ENCODE measurements around the gene FAHD2A. TPM values are rescaled to one million over a fixed set of nuclear protein-coding genes. Genes with fewer than 3 reads are reported as not detected.
"Not testable (repeated sequence)": the region's sequence is repeated elsewhere in the genome, so short reads cannot be mapped to it uniquely, and the experiment has no call there.

FAHD2A gene
- total and polyA plus RNA-seq, 7 donors = 8.9 to 30.5 (median 19.4) TPM

GRCh38 chr2:95377216-95378123 is 25.0 kb upstream of the FAHD2A start:
- 93 to 94% methylated on average over 17 of the region's 17 CpGs for WGBS, 2 donors
- peaks cover 0 to 10% (median 3%) of the 10 kb centered on the region in 4 donors for H3K36me3 ChIP-seq
- no peaks in the 10 kb centered on the region for H3K27me3 ChIP-seq
- TF ChIP-seq POLR2AphosphoS5 (IDR thresholded peaks at IDR 0.05) = no peak
- TF ChIP-seq POLR2A (IDR thresholded peaks at IDR 0.05) = no peak
- no peak for TF ChIP-seq CTCF (IDR thresholded peaks at IDR 0.05)
- TF ChIP-seq EP300 (IDR thresholded peaks at IDR 0.05) = no peak
- intact Hi-C loops (cut with DNase I) = no loop called here
- H3K9me3 ChIP-seq = no peaks in the 10 kb centered on the region
- no peak overlapping the region for H3K4me3 ChIP-seq
- DNase-seq = peak; percentile 47
- H3K27ac ChIP-seq = no peak overlapping the region
- no peaks in the 10 kb centered on the region for H3K4me1 ChIP-seq

GRCh38 chr2:95378281-95378680 is 24.2 kb upstream of the FAHD2A start:
- 95 to 97% methylated on average over 7 of the region's 7 CpGs for WGBS, 2 donors
- H3K36me3 ChIP-seq; H3K9me3 ChIP-seq; H3K4me1 ChIP-seq; H3K27ac ChIP-seq; H3K4me3 ChIP-seq; intact Hi-C loops (cut with DNase I); H3K27me3 ChIP-seq; DNase-seq: not testable (repeated sequence)

- Histone ChIP-seq H3K36me3 (peaks cover 0 to 10% (median 3%) of the 10 kb centered on the region in 4 donors), H3K4me1 (no peaks in the 10 kb centered on the region), H3K27ac (no peak overlapping the region), H3K9me3 (no peaks in the 10 kb centered on the region), H3K4me3 (no peak overlapping the region), H3K27me3 (no peaks in the 10 kb centered on the region)
- WGBS, 2 donors = 39 to 45% methylated on average over 8 of the region's 8 CpGs
- intact Hi-C loops (cut with DNase I) = no loop called here
- DNase-seq = no peak
- TF ChIP-seq POLR2AphosphoS5 (IDR thresholded peaks at IDR 0.05) = no peak
- no peak for TF ChIP-seq POLR2A (IDR thresholded peaks at IDR 0.05)
- no peak for TF ChIP-seq EP300 (IDR thresholded peaks at IDR 0.05)
- TF ChIP-seq CTCF (IDR thresholded peaks at IDR 0.05) = no peak
These were observed 23.1 kb upstream of the FAHD2A start for GRCh38 chr2:95379371-95379831.

GRCh38 chr2:95380280-95380679 is 22.2 kb upstream of the FAHD2A start:
- TF ChIP-seq POLR2A (IDR thresholded peaks at IDR 0.05) = no peak
- no peak for TF ChIP-seq CTCF (IDR thresholded peaks at IDR 0.05)
- no peak for TF ChIP-seq POLR2AphosphoS5 (IDR thresholded peaks at IDR 0.05)
- no peak for TF ChIP-seq EP300 (IDR thresholded peaks at IDR 0.05)
- Histone ChIP-seq H3K27ac (no peak overlapping the region), H3K4me1 (no peaks in the 10 kb centered on the region), H3K27me3 (no peaks in the 10 kb centered on the region), H3K36me3 (peaks cover 0 to 10% (median 3%) of the 10 kb centered on the region in 4 donors), H3K9me3 (no peaks in the 10 kb centered on the region), H3K4me3 (no peak overlapping the region)
- DNase-seq = peak; percentile 27
- WGBS, 2 donors = 89 to 93% methylated on average over 5 of the region's 5 CpGs
- intact Hi-C loops (cut with DNase I) = no loop called here

GRCh38 chr2:95380731-95381130 is 21.8 kb upstream of the FAHD2A start:
- 93 to 94% methylated on average over 5 of the region's 5 CpGs for WGBS, 2 donors
- no peak for DNase-seq
- no peak overlapping the region for H3K27ac ChIP-seq
- no peak overlapping the region for H3K4me3 ChIP-seq
- H3K36me3 ChIP-seq = peaks cover 0 to 10% (median 3%) of the 10 kb centered on the region in 4 donors
- no peaks in the 10 kb centered on the region for H3K4me1 ChIP-seq
- H3K27me3 ChIP-seq = no peaks in the 10 kb centered on the region
- no peaks in the 10 kb centered on the region for H3K9me3 ChIP-seq
- TF ChIP-seq EP300 (IDR thresholded peaks at IDR 0.05) (no peak), POLR2AphosphoS5 (IDR thresholded peaks at IDR 0.05) (no peak), CTCF (IDR thresholded peaks at IDR 0.05) (no peak), POLR2A (IDR thresholded peaks at IDR 0.05) (no peak)
- intact Hi-C loops (cut with DNase I) = no loop called here
